Thymus (tissue), 11 donors: Measurements from ENCODE around the gene RNF41. TPM values are rescaled to one million over a fixed set of nuclear protein-coding genes. Genes with fewer than 3 reads are reported as not detected.

Experiments
- DNase-seq, 9 donors: peaks; one replicate each; pipeline ENCODE4 v3.0.0-alpha.2; 2013; ENCODE audit warnings: low spot score in 9 of 9, low read depth in 6 of 9, missing footprints in 1 of 9
- H3K27ac ChIP-seq, 2 donors: one replicate each; pipeline ENCODE4 v1.5.1; 2013; ENCODE audit warnings: control low read depth in 1 of 2, low read depth in 1 of 2, low read length in 1 of 2, mild to moderate bottlenecking in 1 of 2, moderate library complexity in 1 of 2
- H3K27me3 ChIP-seq, 2 donors: one replicate each; pipeline ENCODE4 v1.5.1; 2013; ENCODE audit warnings: low read length in 1 of 2; ENCODE audit not compliant: control insufficient read depth in 2 of 2, insufficient read depth in 1 of 2
- H3K36me3 ChIP-seq, 2 donors: one replicate each; pipeline ENCODE4 v1.5.1; 2013; ENCODE audit warnings: low read length in 1 of 2, mild to moderate bottlenecking in 1 of 2, moderate library complexity in 1 of 2; ENCODE audit not compliant: control insufficient read depth in 2 of 2, insufficient read depth in 2 of 2
- H3K4me1 ChIP-seq, 2 donors: one replicate each; pipeline ENCODE4 v1.5.1; 2013; ENCODE audit warnings: low read length in 2 of 2; ENCODE audit not compliant: control insufficient read depth in 2 of 2, insufficient read depth in 2 of 2
- H3K4me3 ChIP-seq, 2 donors: one replicate each; pipeline ENCODE4 v1.5.1; 2013; ENCODE audit warnings: low read length in 2 of 2, control low read depth in 1 of 2, mild to moderate bottlenecking in 1 of 2
- H3K9me3 ChIP-seq, 2 donors: one replicate each; pipeline ENCODE4 v1.5.1; 2013; ENCODE audit warnings: low read length in 1 of 2, mild to moderate bottlenecking in 1 of 2; ENCODE audit not compliant: control insufficient read depth in 2 of 2, insufficient read depth in 1 of 2
- WGBS: extraction: QIAGEN DNeasy Blood & Tissue Kit; methylation state at CpG from one replicate; pipeline ENCODE4 v1.1.7; 2013; 5-methylcytosine and 5-hydroxymethylcytosine counted together
- polyA plus RNA-seq: library from polyadenylated mRNA; stranded (reverse); fragments of 200-250 nt; gene quantifications from one replicate; pipeline ENCODE4 v1.2.3, GENCODE V29; 2013
- total RNA-seq: library from RNA; stranded (reverse); fragments of 120-200 nt; gene quantifications from one replicate; pipeline ENCODE4 v1.2.4, GENCODE V29; 2013
- donor health status: healthy.

The RNF41 gene
- total and polyA plus RNA-seq, 2 donors, result 18.3 to 26.8 TPM

GRCh38 chr12:56252649-56253048 lies 30.9 kb upstream of the RNF41 start:
- WGBS, result 98% methylated on average over 3 of the region's 3 CpGs

GRCh38 chr12:56248711-56249110 lies 27.0 kb upstream of the RNF41 start:
- Histone ChIP-seq H3K9me3 (no peaks in the 10 kb centered on the region), H3K27ac (no peak overlapping the region), H3K4me1 (no peaks in the 10 kb centered on the region), H3K4me3 (no peak overlapping the region), H3K27me3 (no peaks in the 10 kb centered on the region), H3K36me3 (peaks cover 75 to 88% of the 10 kb centered on the region in 2 donors)
- DNase-seq, result no peak
- WGBS, result 99% methylated on average over 8 of the region's 8 CpGs

More at GRCh38 chr12:56252649-56253048, 30.9 kb upstream of the RNF41 start:
- H3K9me3 ChIP-seq, result no peaks in the 10 kb centered on the region
- peaks cover 8 to 14% of the 10 kb centered on the region in 2 donors for H3K4me1 ChIP-seq
- H3K27ac ChIP-seq, result no peak overlapping the region
- no peak for DNase-seq
- H3K36me3 ChIP-seq, result peaks cover 59 to 78% of the 10 kb centered on the region in 2 donors
- H3K4me3 ChIP-seq, result no peak overlapping the region
- H3K27me3 ChIP-seq, result no peaks in the 10 kb centered on the region

GRCh38 chr12:56247923-56248322 lies 26.2 kb upstream of the RNF41 start:
- WGBS, result 97% methylated on average over 16 of the region's 16 CpGs
- H3K36me3 ChIP-seq, result peaks cover 75 to 88% of the 10 kb centered on the region in 2 donors
- H3K4me3 ChIP-seq, result no peak overlapping the region
- H3K9me3 ChIP-seq, result no peaks in the 10 kb centered on the region
- no peaks in the 10 kb centered on the region for H3K27me3 ChIP-seq
- H3K27ac ChIP-seq, result no peak overlapping the region
- H3K4me1 ChIP-seq, result no peaks in the 10 kb centered on the region
- no peak for DNase-seq

GRCh38 chr12:56244494-56244893 lies 22.8 kb upstream of the RNF41 start:
- WGBS, result 99% methylated on average over 14 of the region's 14 CpGs
- no peaks in the 10 kb centered on the region for H3K4me1 ChIP-seq
- H3K9me3 ChIP-seq, result no peaks in the 10 kb centered on the region
- H3K27me3 ChIP-seq, result no peaks in the 10 kb centered on the region
- no peak for DNase-seq
- H3K27ac ChIP-seq, result no peak overlapping the region
- H3K36me3 ChIP-seq, result peaks cover 89 to 97% of the 10 kb centered on the region in 2 donors
- H3K4me3 ChIP-seq, result no peak overlapping the region

- Histone ChIP-seq H3K27ac (no peak overlapping the region), H3K4me1 (no peaks in the 10 kb centered on the region), H3K27me3 (no peaks in the 10 kb centered on the region), H3K4me3 (no peak overlapping the region), H3K36me3 (peaks cover 91 to 92% of the 10 kb centered on the region in 2 donors), H3K9me3 (no peaks in the 10 kb centered on the region)
- 96% methylated on average over 3 of the region's 3 CpGs for WGBS
- DNase-seq, result no peak
These were observed 22.0 kb upstream of the RNF41 start for GRCh38 chr12:56243731-56244181.

DNA sequence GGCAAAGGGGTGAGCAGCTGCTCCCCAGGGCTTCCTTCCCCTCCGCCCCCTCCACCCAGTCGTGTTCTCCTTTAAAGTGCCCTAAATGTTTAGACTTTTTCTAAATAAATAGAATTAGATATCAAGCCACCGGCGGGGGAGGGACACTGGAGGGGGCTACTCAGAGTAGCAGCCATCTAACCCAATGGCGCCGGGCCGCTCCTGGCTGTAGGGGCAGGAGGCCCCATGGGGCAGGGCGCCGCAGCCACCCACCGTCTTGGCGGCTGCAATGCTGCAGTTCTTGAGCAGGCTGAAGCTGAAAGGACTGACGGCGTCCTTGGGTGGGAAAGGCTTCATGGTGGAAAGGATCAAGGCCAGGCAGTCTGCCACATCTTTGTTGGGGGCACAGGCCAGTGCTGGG lies 21.3 kb upstream of the RNF41 start:
- H3K27ac ChIP-seq, result no peak overlapping the region
- no peak overlapping the region for H3K4me3 ChIP-seq
- no peaks in the 10 kb centered on the region for H3K4me1 ChIP-seq
- H3K36me3 ChIP-seq, result peaks cover 86 to 88% of the 10 kb centered on the region in 2 donors
- H3K27me3 ChIP-seq, result no peaks in the 10 kb centered on the region
- no peak for DNase-seq
- 98% methylated on average over 13 of the region's 13 CpGs for WGBS
- H3K9me3 ChIP-seq, result no peaks in the 10 kb centered on the region

DNA sequence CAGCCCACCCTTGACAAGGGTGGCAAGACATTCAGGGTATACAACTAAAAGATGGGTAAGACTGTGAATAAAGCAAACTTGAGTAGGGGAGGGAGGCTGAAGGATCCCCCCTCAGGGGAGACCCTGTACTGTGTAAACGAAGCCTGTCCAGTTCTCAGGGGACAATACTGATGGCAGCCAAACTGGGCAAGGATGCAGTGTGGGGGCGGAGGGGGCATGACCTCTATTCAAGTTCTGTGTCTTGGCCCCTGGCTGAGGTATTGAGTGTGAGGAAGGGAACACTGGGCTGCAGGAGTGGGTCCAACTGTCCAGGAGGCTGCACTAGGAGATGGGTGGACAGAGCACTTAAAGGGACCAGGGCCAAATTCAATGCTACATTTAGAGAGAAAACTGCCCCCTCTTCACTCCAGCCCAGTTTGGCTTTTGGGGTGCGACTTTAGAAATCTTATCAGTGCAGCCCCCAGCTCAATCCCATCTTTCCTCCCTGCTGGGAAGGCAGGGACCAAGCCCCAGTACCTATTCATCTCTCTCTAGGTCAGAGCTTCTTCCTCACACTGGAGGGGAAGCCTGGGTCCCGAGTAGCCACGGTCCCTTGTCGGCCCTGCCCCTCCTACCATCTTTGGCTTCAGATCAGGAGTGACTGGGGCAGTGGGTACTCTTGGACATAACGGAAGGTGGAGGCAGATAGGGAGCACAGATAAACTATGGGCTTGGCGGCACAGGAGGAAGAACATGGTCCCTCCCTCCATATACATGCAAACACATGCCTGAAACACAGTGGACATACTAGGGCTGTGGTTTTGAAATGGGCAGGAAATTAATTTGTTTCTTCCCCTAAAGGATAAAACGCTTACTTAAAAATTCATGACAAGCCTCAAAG lies 19.9 kb upstream of the RNF41 start:
- WGBS, result 97% methylated on average over 9 of the region's 9 CpGs
- Histone ChIP-seq H3K4me3 (no peak overlapping the region), H3K9me3 (no peaks in the 10 kb centered on the region), H3K36me3 (peaks cover 86% of the 10 kb centered on the region in 2 donors), H3K4me1 (no peaks in the 10 kb centered on the region), H3K27me3 (no peaks in the 10 kb centered on the region), H3K27ac (no peak overlapping the region)
- no peak for DNase-seq

GRCh38 chr12:56237552-56237951 lies 15.8 kb upstream of the RNF41 start:
- Histone ChIP-seq H3K27ac (no peak overlapping the region), H3K4me1 (no peaks in the 10 kb centered on the region), H3K9me3 (no peaks in the 10 kb centered on the region), H3K36me3 (peaks cover 50 to 62% of the 10 kb centered on the region in 2 donors), H3K4me3 (no peak overlapping the region), H3K27me3 (no peaks in the 10 kb centered on the region)
- DNase-seq, result no peak
- WGBS, result 94% methylated on average over 11 of the region's 11 CpGs

DNA sequence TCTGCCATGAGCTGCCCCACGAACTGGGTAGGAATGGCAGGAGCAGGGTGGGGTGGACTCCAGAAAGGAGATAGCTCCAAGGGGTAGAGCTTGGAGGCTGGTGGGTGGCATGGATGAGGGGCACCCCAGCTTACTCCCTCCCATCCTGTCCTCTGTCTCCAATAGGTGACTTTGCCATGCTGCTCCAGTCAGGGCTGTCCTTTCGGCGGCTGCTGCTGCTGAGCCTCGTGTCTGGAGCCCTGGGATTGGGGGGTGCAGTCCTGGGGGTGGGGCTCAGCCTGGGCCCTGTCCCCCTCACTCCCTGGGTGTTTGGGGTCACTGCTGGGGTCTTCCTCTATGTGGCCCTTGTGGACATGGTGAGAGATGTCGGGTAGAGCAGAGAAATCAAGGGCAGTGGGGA lies 15.3 kb upstream of the RNF41 start:
- WGBS, result 90% methylated on average over 5 of the region's 5 CpGs
- no peak overlapping the region for H3K27ac ChIP-seq
- no peaks in the 10 kb centered on the region for H3K27me3 ChIP-seq
- no peak overlapping the region for H3K4me3 ChIP-seq
- H3K9me3 ChIP-seq, result no peaks in the 10 kb centered on the region
- DNase-seq, result no peak
- no peaks in the 10 kb centered on the region for H3K4me1 ChIP-seq
- peaks cover 44 to 56% of the 10 kb centered on the region in 2 donors for H3K36me3 ChIP-seq
